Duodenal mucosa (tissue), 2 donors: ENCODE data around the gene KPNA2.

Source experiments
- H3K27ac ChIP-seq: one replicate; pipeline ENCODE4 v1.7.0; 2013; ENCODE audit warnings: low read depth, low read length
- H3K27me3 ChIP-seq, 2 donors: one replicate each; pipeline ENCODE4 v1.7.0; 2013; ENCODE audit warnings: low read length in 2 of 2, control low read depth in 1 of 2; ENCODE audit not compliant: insufficient read depth in 2 of 2, control insufficient read depth in 1 of 2
- H3K36me3 ChIP-seq, 2 donors: one replicate each; pipeline ENCODE4 v1.7.0; 2013; ENCODE audit warnings: low read length in 2 of 2, control low read depth in 1 of 2; ENCODE audit not compliant: insufficient read depth in 2 of 2, control insufficient read depth in 1 of 2
- H3K4me1 ChIP-seq, 2 donors: one replicate each; pipeline ENCODE4 v1.7.0; 2013; ENCODE audit warnings: low read length in 2 of 2, control low read depth in 1 of 2; ENCODE audit not compliant: insufficient read depth in 2 of 2, control insufficient read depth in 1 of 2
- H3K4me3 ChIP-seq, 2 donors: one replicate each; pipeline ENCODE4 v1.7.0; 2013; ENCODE audit warnings: low read length in 2 of 2, low read depth in 1 of 2
- H3K9ac ChIP-seq, 2 donors: one replicate each; pipeline ENCODE4 v1.7.0; 2013; ENCODE audit warnings: low read length in 2 of 2, low read depth in 1 of 2
- H3K9me3 ChIP-seq, 2 donors: one replicate each; pipeline ENCODE4 v1.7.0; 2013; ENCODE audit warnings: low read length in 2 of 2, control low read depth in 1 of 2; ENCODE audit not compliant: control insufficient read depth in 1 of 2

The KPNA2 gene

DNA sequence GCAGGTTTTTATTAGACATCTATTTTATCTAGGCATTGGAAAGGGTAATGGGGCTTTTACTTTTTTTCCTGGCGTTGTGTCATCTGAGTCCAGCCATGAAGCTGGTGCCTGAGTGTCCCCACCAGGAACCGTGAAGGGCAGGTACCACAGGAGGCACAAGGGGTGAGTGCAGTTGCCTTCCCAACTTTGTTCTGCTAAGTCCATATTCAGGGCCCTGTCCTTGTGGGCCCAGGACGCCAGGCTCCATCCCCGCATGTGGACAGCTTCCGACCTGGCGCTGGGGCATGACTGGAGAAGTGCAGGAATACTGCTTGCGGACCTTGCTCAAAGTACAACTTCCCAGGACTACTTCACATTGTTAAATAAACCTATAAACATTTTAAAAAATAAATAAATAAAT lies 60.6 kb downstream of the KPNA2 start:
- Histone ChIP-seq H3K4me3 (no peak overlapping the region), H3K9ac (no peak overlapping the region), H3K4me1 (peaks cover 3 to 7% of the 10 kb centered on the region in 2 donors), H3K9me3 (no peaks in the 10 kb centered on the region), H3K27ac (no peak overlapping the region), H3K36me3 (no peaks in the 10 kb centered on the region), H3K27me3 (no peaks in the 10 kb centered on the region)
